RWPE2 (cell line): Measurements from ENCODE around the gene DEFB108B.
A peak's percentile ranks its signal among the peaks of the same experiment; 100 is the strongest.
"Not testable (repeated sequence)": the region's sequence is repeated elsewhere in the genome, so short reads cannot be mapped to it uniquely, and the experiment has no call there.

Experiments used
- ATAC-seq: fragments of 200-7000 bp; cut with Tn5 transposase; 3 replicates; pipeline ENCODE4 v1.9.1; 2021; ENCODE audit warnings: low read depth
- DNase-seq: peaks from one replicate; pipeline ENCODE4 v3.0.0-alpha.2; 2020; ENCODE audit warnings: low spot score
- H3K27ac ChIP-seq: fragments of 450-650 bp; 2 replicates; pipeline ENCODE4 v1.5.1; 2017; ENCODE audit warnings: mild to moderate bottlenecking; ENCODE audit not compliant: poor library complexity, severe bottlenecking
- H3K27me3 ChIP-seq: fragments of 250-450 bp; sonication (Bioruptor Pico); 2 replicates; pipeline ENCODE4 v1.5.1; 2021; ENCODE audit warnings: mild to moderate bottlenecking, moderate library complexity; ENCODE audit not compliant: insufficient read depth, poor library complexity, severe bottlenecking
- H3K36me3 ChIP-seq: fragments of 250-450 bp; sonication (Bioruptor Pico); 2 replicates; pipeline ENCODE4 v1.5.1; 2020; ENCODE audit warnings: low read depth, mild to moderate bottlenecking, moderate library complexity
- H3K4me1 ChIP-seq: fragments of 250-450 bp; sonication (Bioruptor Pico); 2 replicates; pipeline ENCODE4 v1.5.1; 2021; ENCODE audit warnings: mild to moderate bottlenecking, moderate library complexity; ENCODE audit not compliant: insufficient read depth, poor library complexity, severe bottlenecking
- H3K4me3 ChIP-seq: fragments of 250-450 bp; sonication (Bioruptor Pico); 2 replicates; pipeline ENCODE4 v1.5.1; 2021; ENCODE audit warnings: mild to moderate bottlenecking, moderate library complexity; ENCODE audit not compliant: severe bottlenecking
- H3K9me3 ChIP-seq: fragments of 250-450 bp; sonication (Bioruptor Pico); 2 replicates; pipeline ENCODE4 v1.5.1; 2021; ENCODE audit warnings: mild to moderate bottlenecking, moderate library complexity; ENCODE audit not compliant: severe bottlenecking
- TF ChIP-seq, protein P1 (sequence below): fragments of 450-650 bp; IDR thresholded peaks from one replicate; pipeline ENCODE4 v1.5.1; 2017; ENCODE audit warnings: mild to moderate bottlenecking, moderate library complexity; ENCODE audit not compliant: poor library complexity, severe bottlenecking

The DEFB108B gene, protein sequence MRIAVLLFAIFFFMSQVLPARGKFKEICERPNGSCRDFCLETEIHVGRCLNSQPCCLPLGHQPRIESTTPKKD

DNA sequence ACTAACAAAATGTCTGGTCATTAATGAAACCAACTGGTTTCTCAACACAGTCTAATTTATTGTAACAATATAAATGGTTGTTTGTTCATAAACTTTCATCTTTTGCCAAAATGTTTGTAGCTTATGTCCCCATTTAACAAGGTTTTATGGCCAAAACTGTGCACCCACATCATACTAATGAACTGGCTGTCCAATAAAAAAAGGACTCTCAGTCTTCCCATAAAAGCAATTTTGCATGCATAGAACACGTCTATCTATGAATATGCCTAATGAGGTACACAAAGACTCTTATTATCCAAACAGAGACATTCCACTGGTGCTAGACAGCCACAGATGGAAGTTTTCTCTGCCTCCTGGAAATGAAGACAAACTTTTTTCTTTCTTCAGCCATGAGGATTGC lies at the start of gene DEFB108B:
TSS of gene DEFB108B (plus strand) at position 390 of the 400 bp plus-strand sequence. CDS start at position 390, 0 bp downstream.
- not testable (repeated sequence) for ATAC-seq, H3K4me3 ChIP-seq

DNA sequence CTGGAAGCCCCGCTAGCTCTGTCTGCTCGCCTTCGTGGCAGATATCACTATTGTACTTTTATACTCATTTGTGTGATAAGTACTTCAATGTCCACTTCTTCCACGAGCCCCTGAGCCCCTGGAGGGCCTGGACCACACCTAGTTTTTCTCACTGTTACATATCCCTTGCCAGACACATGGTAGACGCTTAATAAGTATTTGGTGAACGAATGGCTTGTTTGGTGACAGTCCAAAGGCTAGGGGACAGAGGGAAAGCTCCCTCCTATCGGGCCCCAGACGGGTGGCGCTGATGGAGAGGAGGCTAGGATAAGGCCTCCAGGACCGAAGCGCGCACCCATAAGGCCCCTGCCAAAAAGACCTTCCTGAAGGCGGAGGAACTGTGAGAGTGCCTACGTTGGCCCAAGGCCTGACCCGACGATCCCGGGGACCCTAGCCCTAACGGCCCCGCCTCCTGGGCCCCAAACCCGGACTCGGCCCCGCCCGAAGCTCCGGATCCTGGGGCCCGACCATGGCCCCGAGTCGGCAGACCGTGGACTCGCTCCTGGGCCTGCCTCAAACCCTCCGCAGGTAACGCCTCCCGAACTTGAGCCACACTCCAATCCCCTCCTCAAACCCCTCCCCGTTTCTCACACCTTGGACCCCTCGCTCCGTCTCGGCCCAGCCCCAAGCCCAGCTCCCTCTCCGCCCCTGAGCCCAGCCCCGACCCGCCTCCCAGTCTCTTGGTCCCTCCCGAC lies 46.7 kb upstream of the DEFB108B start:
- DNase-seq, result not testable (repeated sequence)
- H3K4me3 ChIP-seq, result peak overlapping the region; percentile 37

More for the DNA sequence above, at the start of gene DEFB108B:
- H3K9me3 ChIP-seq, H3K27me3 ChIP-seq, H3K36me3 ChIP-seq, H3K27ac ChIP-seq, H3K4me1 ChIP-seq, DNase-seq: not testable (repeated sequence)

DNA sequence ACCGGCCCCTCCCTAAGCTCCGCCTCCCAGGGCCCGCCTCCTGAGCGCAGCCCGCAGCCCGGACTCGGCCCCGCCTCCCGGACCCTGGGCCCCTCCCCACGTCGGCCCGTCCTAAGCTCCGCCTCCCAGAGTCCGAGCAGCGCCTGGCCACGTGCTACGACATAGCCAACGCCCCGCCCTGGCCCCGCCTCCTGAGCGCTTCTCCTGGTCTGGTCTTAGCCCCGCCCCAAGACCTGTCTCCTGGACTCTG lies 46.2 kb upstream of the DEFB108B start:
- H3K4me1 ChIP-seq, H3K9me3 ChIP-seq, H3K36me3 ChIP-seq, H3K27me3 ChIP-seq, ATAC-seq: not testable (repeated sequence)
- peak; percentile 100 for DNase-seq
- peak overlapping the region; percentile 83 for H3K27ac ChIP-seq
- peak overlapping the region; percentile 37 for H3K4me3 ChIP-seq

More for the DNA sequence above, 46.7 kb upstream of the DEFB108B start:
- H3K27ac ChIP-seq, result peak overlapping the region; percentile 83
- not testable (repeated sequence) for H3K36me3 ChIP-seq, H3K4me1 ChIP-seq, H3K9me3 ChIP-seq, H3K27me3 ChIP-seq
- ATAC-seq, result peak; percentile 48

DNA sequence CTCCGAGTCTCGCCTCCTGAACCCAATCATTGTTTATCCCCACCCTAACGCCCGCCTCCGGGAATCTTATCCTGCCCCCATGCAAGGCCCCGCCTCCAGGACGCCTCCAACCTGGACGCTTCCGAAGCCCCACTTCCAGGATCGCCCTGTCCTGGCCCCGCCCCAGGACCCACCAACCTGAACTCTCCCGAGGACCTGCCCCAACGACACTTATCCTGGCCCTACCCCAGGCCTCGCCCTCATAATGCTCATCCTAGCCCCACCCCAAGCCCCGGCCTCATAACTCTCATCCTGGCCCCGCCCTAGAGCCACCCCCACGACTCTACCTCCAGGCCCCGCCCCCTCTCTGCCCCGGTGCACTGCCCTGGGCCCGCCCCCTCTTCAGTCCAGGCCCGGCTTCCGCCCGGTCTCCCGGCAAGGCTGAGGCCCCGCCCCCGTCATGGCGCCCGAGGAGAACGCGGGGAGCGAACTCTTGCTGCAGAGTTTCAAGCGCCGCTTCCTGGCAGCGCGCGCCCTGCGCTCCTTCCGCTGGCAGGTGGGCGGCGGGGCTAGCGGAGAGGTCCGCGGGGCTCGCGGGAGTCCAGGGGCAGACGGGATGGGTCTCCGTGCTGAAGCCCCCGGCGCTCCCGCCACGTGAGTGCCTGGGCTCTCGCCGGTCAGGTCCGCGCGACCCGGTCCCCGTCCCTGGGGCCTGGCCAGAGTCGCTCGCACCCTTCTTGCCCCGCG lies 45.7 kb upstream of the DEFB108B start:
- Histone ChIP-seq H3K4me1 (peaks cover 6% of the 10 kb centered on the region), H3K27ac (peak overlapping the region; percentile 83), H3K4me3 (peak overlapping the region; percentile 77), H3K9me3 (no peaks in the 10 kb centered on the region), H3K36me3 (no peaks in the 10 kb centered on the region), H3K27me3 (no peaks in the 10 kb centered on the region)
- ATAC-seq (peak; percentile 91), DNase-seq (peak; percentile 97)
- TF ChIP-seq, protein P1, sequence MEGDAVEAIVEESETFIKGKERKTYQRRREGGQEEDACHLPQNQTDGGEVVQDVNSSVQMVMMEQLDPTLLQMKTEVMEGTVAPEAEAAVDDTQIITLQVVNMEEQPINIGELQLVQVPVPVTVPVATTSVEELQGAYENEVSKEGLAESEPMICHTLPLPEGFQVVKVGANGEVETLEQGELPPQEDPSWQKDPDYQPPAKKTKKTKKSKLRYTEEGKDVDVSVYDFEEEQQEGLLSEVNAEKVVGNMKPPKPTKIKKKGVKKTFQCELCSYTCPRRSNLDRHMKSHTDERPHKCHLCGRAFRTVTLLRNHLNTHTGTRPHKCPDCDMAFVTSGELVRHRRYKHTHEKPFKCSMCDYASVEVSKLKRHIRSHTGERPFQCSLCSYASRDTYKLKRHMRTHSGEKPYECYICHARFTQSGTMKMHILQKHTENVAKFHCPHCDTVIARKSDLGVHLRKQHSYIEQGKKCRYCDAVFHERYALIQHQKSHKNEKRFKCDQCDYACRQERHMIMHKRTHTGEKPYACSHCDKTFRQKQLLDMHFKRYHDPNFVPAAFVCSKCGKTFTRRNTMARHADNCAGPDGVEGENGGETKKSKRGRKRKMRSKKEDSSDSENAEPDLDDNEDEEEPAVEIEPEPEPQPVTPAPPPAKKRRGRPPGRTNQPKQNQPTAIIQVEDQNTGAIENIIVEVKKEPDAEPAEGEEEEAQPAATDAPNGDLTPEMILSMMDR, result no peak

DNA sequence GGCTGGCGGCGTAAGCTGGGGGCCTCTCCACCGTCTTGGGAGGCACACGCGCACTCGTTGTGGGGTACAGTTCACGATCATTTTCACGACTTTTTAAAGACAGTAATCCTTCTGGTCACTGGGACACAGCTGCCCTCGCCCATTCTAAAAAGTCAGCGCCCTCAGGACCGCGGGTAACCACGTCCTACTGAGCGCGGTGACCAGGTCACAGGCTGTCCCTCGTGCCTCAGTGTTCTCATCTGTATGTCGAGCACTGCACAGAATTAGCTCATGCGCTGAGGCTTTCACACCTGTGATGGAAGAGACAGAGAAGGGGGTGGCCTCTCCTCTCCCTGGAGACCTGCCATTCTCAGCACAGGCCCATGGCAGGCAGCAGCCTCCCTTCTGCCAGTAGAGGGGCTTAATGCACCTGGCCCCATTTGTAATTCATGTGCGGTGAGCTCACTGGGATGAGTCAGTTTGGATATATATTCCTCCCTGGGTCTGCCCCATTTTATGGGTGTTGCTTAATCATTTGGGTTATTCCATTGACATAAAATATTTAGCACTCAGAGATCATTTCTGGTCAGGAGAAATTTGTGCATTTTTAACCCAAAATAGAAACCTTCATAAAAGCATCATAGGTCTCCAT lies 45.1 kb upstream of the DEFB108B start:
- not testable (repeated sequence) for H3K4me1 ChIP-seq, H3K36me3 ChIP-seq, H3K9me3 ChIP-seq, H3K27me3 ChIP-seq, ATAC-seq, DNase-seq
- Histone ChIP-seq H3K27ac (peak overlapping the region; percentile 83), H3K4me3 (peak overlapping the region; percentile 77)

DNA sequence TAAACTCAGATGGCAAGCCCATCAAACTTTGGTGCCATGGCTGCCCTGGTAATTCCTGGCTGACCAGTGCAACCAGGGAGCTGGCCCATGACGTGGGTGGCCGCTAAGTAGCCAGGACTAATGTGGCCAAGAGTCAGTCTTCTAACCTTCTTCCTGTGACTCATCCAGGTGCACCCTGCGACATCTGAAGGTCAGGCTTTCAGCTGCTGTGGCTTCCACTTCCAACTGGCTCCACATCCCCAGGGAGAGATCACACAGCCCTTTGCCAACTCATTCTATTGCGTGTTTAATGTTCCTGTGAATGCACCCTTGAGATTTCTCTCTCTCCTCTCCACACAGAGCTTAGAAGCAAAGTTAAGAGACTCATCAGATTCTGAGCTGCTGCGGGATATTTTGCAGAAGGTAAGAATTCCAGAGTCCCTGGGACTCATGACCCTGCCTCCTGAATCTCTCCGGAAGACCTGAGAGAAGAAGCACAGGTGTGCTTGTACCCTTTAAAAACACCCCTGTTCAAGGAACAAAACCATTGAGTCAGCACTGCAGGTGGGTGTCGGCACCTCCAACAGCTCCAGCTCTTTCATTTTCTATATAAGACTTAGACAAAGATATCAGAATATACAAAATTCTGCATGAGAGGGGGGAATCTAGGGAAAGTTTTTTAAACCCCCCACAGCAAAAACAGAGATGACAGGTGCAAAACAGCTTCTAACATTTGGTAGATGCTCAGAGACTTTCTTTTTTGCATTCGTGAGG lies 43.4 kb upstream of the DEFB108B start:
- H3K4me3 ChIP-seq, H3K36me3 ChIP-seq, H3K9me3 ChIP-seq, H3K27me3 ChIP-seq, DNase-seq, ATAC-seq: not testable (repeated sequence)
- Histone ChIP-seq H3K27ac (peak overlapping the region; percentile 83), H3K4me1 (peaks cover 11% of the 10 kb centered on the region)

DNA sequence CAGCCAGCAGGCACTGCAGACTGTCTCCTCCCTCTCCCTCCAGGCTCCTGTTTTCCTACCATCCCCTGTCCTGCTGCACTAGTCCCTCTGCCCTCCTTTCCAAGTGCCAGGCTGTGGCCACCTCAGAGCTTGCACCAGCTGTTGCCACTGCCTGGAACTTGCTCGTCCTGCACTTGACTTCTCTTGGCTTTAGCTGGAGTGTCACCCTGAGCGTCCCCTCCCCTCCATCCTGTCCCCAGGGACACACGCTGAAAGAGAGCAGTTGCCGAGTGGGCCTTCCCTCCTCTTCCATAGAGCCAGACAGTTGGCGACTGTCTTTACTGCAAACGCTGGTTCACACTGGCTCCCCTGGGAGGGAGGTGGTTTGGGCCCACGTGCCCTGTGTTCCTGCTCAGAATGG lies 41.9 kb upstream of the DEFB108B start:
- peaks cover 11% of the 10 kb centered on the region for H3K4me1 ChIP-seq
- not testable (repeated sequence) for H3K4me3 ChIP-seq, ATAC-seq, H3K9me3 ChIP-seq, H3K36me3 ChIP-seq, DNase-seq, H3K27ac ChIP-seq, H3K27me3 ChIP-seq
